BJ (cell line): Measurements from ENCODE around the gene ENO1. TPM values are rescaled to one million over a fixed set of nuclear protein-coding genes. Genes with fewer than 3 reads are reported as not detected.
A peak's percentile ranks its signal among the peaks of the same experiment; 100 is the strongest.
"Not testable (repeated sequence)": the region's sequence is repeated elsewhere in the genome, so short reads cannot be mapped to it uniquely, and the experiment has no call there.

Source experiments
- CTCF ChIA-PET: fragments of 350-600 bp; formaldehyde crosslinking; extraction: SDS; loops from one replicate; lab custom pipeline; 2021; ENCODE audit warnings: antibody characterized with exemption, inconsistent platforms; lab: Yijun Ruan, JAX
- POLR2A ChIA-PET: fragments of 300-600 bp; sonication (Branson Sonifier 250); formaldehyde crosslinking; extraction: SDS; loops from one replicate; lab custom pipeline; 2021; ENCODE audit warnings: antibody characterized with exemption; lab: Charles Lee
- DNase-seq: peaks from one replicate; pipeline ENCODE4 v3.0.0-alpha.2; 2011; ENCODE audit warnings: low read depth
- H3K27me3 ChIP-seq: 2 replicates; pipeline ENCODE4 v1.6.0; 2011; ENCODE audit warnings: low read length; ENCODE audit not compliant: control insufficient read depth, insufficient read depth
- H3K36me3 ChIP-seq: 2 replicates; pipeline ENCODE4 v1.5.1; 2011; ENCODE audit warnings: low read length; ENCODE audit not compliant: control insufficient read depth, insufficient read depth
- H3K4me3 ChIP-seq: 2 replicates; pipeline ENCODE4 v1.5.1; 2011; ENCODE audit warnings: low read depth, mild to moderate bottlenecking, control low read depth, low read length
- CTCF ChIP-seq: IDR thresholded peaks from 2 replicates; pipeline ENCODE4 v1.5.1; 2011; ENCODE audit warnings: low read depth, mild to moderate bottlenecking, control low read depth, inconsistent platforms, low read length, moderate library complexity; ENCODE audit not compliant: insufficient read depth
- polyA plus RNA-seq: library from polyadenylated mRNA; depleted of rRNA; stranded (reverse); fragments of >200 nt; gene quantifications from 2 replicates; pipeline ENCODE4 v1.2.3, GENCODE V29; 2011

Gene ENO1
- polyA plus RNA-seq, 1 experiment: 2,253 TPM

GRCh38 chr1:8822373-8823294 is 55.9 kb downstream of the ENO1 start:
- H3K27me3 ChIP-seq: no peaks in the 10 kb centered on the region
- CTCF ChIA-PET: interaction anchor here (0.8 to 2.6 kb wide), 4 partner anchors 9 to 37 kb away, joined by 3 to 7 read pairs (median 6); no protein-coding TSS in a partner anchor
- POLR2A ChIA-PET: interaction anchor here (0.7 kb wide), 1 partner anchor 305 kb away, joined by 3 read pairs; no protein-coding TSS in a partner anchor
- H3K36me3 ChIP-seq: no peaks in the 10 kb centered on the region
- no peak overlapping the region for H3K4me3 ChIP-seq
- TF ChIP-seq CTCF: no peak
- DNase-seq: peak; percentile 96

GRCh38 chr1:8821084-8821483 is 57.4 kb downstream of the ENO1 start:
- ChIA-PET POLR2A (no interaction called here), CTCF (interaction anchor here (0.8 to 2.6 kb wide), 4 partner anchors 11 to 38 kb away, joined by 3 to 7 read pairs (median 6); no protein-coding TSS in a partner anchor)
- Histone ChIP-seq H3K27me3 (no peaks in the 10 kb centered on the region), H3K36me3 (no peaks in the 10 kb centered on the region), H3K4me3 (no peak overlapping the region)
- TF ChIP-seq CTCF: no peak
- DNase-seq: no peak

- H3K36me3 ChIP-seq, H3K27me3 ChIP-seq, H3K4me3 ChIP-seq, DNase-seq, POLR2A ChIA-PET, CTCF ChIA-PET: not testable (repeated sequence)
Measured at GRCh38 chr1:8818789-8819188, 59.7 kb downstream of the ENO1 start.

- Histone ChIP-seq H3K4me3 (peak overlapping the region; percentile 91), H3K36me3 (no peaks in the 10 kb centered on the region), H3K27me3 (no peaks in the 10 kb centered on the region)
- DNase-seq: no peak
- ChIA-PET POLR2A (no interaction called here), CTCF (no interaction called here)
- TF ChIP-seq CTCF: no peak
Measured at GRCh38 chr1:8818325-8818775, 60.1 kb downstream of the ENO1 start.

GRCh38 chr1:8817412-8818324 is 60.8 kb downstream of the ENO1 start, which contains the start of gene RERE:
TSS of gene RERE (minus strand) at chr1:8817640.
- no peaks in the 10 kb centered on the region for H3K27me3 ChIP-seq
- TF ChIP-seq CTCF: no peak
- ChIA-PET CTCF (interaction anchor here (0.6 to 1.5 kb wide), 3 partner anchors 32 to 181 kb away, joined by 3 read pairs; no protein-coding TSS in a partner anchor), POLR2A (interaction anchor here (0.5 to 0.6 kb wide), 2 partner anchors 23 to 709 kb away, joined by 3 read pairs; no protein-coding TSS in a partner anchor)
- peak within 1 kb of the TSS; percentile 91 for H3K4me3 ChIP-seq
- no peaks in the 10 kb centered on the region for H3K36me3 ChIP-seq
- peak; percentile 37 for DNase-seq
